D721Med (cell line): ENCODE results near the gene AHNAK.

Source experiments
- DNase-seq: peaks from one replicate; pipeline ENCODE4 v3.0.0; 2011; ENCODE audit warnings: low spot score; ENCODE audit not compliant: insufficient read length
- FAIRE-seq: peaks from 2 replicates; lab custom pipeline; 2011; peaks lifted over from hg19 to GRCh38; lab: Jason Lieb, UNC
- CTCF ChIP-seq: IDR thresholded peaks from 2 replicates; pipeline ENCODE4 v1.5.1; 2012; ENCODE audit warnings: mild to moderate bottlenecking, control low read depth; ENCODE audit not compliant: insufficient read depth; ENCODE audit errors: missing control alignments

The AHNAK gene

GRCh38 chr11:62433141-62433903 is 113.3 kb downstream of the AHNAK start:
- TF ChIP-seq CTCF = no peak
- FAIRE-seq = no peak
- DNase-seq = no peak

- FAIRE-seq = no peak
- no peak for TF ChIP-seq CTCF
- DNase-seq = no peak
These were observed 113.9 kb downstream of the AHNAK start for GRCh38 chr11:62432695-62433094.

- DNase-seq = no peak
- TF ChIP-seq CTCF = no peak
- FAIRE-seq = no peak
These were observed 115.3 kb downstream of the AHNAK start for GRCh38 chr11:62431171-62431901.

GRCh38 chr11:62430425-62430824 is 116.2 kb downstream of the AHNAK start:
- DNase-seq (no peak), FAIRE-seq (no peak)
- no peak for TF ChIP-seq CTCF

GRCh38 chr11:62428871-62429560 is 117.6 kb downstream of the AHNAK start:
- FAIRE-seq = no peak
- DNase-seq = no peak
- TF ChIP-seq CTCF = no peak

GRCh38 chr11:62427630-62428233 is 118.9 kb downstream of the AHNAK start:
- no peak for TF ChIP-seq CTCF
- no peak for DNase-seq
- FAIRE-seq = no peak
